ENCODE results near the gene RAB11FIP4.

GRCh38 chr17:31546650-31547049, 155.2 kb downstream of the RAB11FIP4 start:
- TF ChIP-seq EZH2 (IDR thresholded peaks at IDR 0.05; ENCODE audit: insufficient read depth, poor library complexity, severe bottlenecking) (no peak), EZH2phosphoT487 (IDR thresholded peaks at IDR 0.05; ENCODE audit: insufficient read depth, low read depth) (no peak)
